Measurements from ENCODE around the gene SUPT16H.

GRCh38 chr14:21399311-21399870 is 15.6 kb upstream of the SUPT16H start:
- TF ChIP-seq, protein P1, sequence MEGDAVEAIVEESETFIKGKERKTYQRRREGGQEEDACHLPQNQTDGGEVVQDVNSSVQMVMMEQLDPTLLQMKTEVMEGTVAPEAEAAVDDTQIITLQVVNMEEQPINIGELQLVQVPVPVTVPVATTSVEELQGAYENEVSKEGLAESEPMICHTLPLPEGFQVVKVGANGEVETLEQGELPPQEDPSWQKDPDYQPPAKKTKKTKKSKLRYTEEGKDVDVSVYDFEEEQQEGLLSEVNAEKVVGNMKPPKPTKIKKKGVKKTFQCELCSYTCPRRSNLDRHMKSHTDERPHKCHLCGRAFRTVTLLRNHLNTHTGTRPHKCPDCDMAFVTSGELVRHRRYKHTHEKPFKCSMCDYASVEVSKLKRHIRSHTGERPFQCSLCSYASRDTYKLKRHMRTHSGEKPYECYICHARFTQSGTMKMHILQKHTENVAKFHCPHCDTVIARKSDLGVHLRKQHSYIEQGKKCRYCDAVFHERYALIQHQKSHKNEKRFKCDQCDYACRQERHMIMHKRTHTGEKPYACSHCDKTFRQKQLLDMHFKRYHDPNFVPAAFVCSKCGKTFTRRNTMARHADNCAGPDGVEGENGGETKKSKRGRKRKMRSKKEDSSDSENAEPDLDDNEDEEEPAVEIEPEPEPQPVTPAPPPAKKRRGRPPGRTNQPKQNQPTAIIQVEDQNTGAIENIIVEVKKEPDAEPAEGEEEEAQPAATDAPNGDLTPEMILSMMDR (IDR thresholded peaks at IDR 0.05): no peak
- no peak for TF ChIP-seq EZH2 (IDR thresholded peaks at IDR 0.05)
- TF ChIP-seq EZH2phosphoT487 (IDR thresholded peaks at IDR 0.05): no peak

All from neural progenitor cell (in vitro differentiated cells).